Brain microvascular endothelial cell (primary cell): Measurements from ENCODE around the gene E2F8.

ENCODE experiments used
- DNase-seq: peaks from one replicate; pipeline ENCODE4 v3.0.0-alpha.2; 2020
- H3K27ac ChIP-seq: fragments of 250-450 bp; sonication (Bioruptor Pico); 2 replicates; pipeline ENCODE4 v1.5.1; 2020; ENCODE audit warnings: mild to moderate bottlenecking, moderate library complexity
- H3K27me3 ChIP-seq: fragments of 250-450 bp; sonication (Bioruptor Pico); replicated peaks from 2 replicates; pipeline ENCODE4 v1.5.1; 2020; ENCODE audit warnings: mild to moderate bottlenecking
- H3K36me3 ChIP-seq: fragments of 250-450 bp; sonication (Bioruptor Pico); replicated peaks from 2 replicates; pipeline ENCODE4 v1.5.1; 2020; ENCODE audit warnings: mild to moderate bottlenecking
- H3K4me3 ChIP-seq: 2 replicates; pipeline ENCODE4 v1.5.1; 2011; ENCODE audit warnings: low read depth, mild to moderate bottlenecking, control low read depth, low read length, moderate library complexity
- in situ Hi-C: cut with HindIII; loops from 2 replicates; pipeline ENCODE4 v1.10.0; 2017; ENCODE audit warnings: low sequenced_read_pairs, low pct_ligation_motif_present
- TF ChIP-seq, protein P1 (sequence below): IDR thresholded peaks from 2 replicates; pipeline ENCODE4 v1.5.1; 2011; ENCODE audit warnings: low read depth, mild to moderate bottlenecking, moderate library complexity, low read length, control low read depth, inconsistent platforms; ENCODE audit errors: missing control alignments

E2F8 gene

DNA sequence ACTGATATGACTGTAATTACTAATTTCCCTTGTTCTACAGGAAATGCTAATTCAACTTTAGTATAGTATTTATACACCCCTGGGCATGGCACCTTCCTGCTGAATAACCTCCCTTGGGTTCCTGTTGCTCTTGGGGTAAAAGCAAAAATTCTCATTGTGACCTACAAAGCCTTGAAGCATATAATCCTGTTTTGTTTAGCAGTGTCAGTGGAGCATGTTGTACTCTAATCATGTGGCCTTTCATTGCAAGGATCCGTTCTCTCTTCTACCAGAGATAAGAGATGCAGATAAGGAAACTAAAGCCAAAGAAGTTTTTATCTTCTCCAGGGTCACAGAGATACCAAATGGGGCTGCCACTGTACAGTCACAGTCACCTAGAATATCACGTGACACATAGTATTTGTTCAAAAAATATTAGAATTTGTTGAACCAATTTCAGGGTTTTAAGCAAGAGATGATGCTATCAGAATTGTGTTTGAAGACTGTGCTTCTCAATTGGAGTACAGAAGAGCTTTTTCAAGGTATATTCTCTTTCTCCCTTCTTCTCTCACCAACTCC, 64.0 kb downstream of the E2F8 start:
- H3K27ac ChIP-seq, result no peak overlapping the region
- TF ChIP-seq, protein P1, sequence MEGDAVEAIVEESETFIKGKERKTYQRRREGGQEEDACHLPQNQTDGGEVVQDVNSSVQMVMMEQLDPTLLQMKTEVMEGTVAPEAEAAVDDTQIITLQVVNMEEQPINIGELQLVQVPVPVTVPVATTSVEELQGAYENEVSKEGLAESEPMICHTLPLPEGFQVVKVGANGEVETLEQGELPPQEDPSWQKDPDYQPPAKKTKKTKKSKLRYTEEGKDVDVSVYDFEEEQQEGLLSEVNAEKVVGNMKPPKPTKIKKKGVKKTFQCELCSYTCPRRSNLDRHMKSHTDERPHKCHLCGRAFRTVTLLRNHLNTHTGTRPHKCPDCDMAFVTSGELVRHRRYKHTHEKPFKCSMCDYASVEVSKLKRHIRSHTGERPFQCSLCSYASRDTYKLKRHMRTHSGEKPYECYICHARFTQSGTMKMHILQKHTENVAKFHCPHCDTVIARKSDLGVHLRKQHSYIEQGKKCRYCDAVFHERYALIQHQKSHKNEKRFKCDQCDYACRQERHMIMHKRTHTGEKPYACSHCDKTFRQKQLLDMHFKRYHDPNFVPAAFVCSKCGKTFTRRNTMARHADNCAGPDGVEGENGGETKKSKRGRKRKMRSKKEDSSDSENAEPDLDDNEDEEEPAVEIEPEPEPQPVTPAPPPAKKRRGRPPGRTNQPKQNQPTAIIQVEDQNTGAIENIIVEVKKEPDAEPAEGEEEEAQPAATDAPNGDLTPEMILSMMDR, result no peak
- no peak overlapping the region for H3K4me3 ChIP-seq
- H3K27me3 ChIP-seq, result no peaks in the 10 kb centered on the region
- peaks cover 3% of the 10 kb centered on the region for H3K36me3 ChIP-seq
- no peak for DNase-seq
- in situ Hi-C loops, result no loop called here
